Measurements from ENCODE around the gene FBXO28. TPM values are rescaled to one million over a fixed set of nuclear protein-coding genes. Genes with fewer than 3 reads are reported as not detected.

Gene FBXO28
- total RNA-seq, 1 experiment from 2014 or later = 37.0 TPM

DNA sequence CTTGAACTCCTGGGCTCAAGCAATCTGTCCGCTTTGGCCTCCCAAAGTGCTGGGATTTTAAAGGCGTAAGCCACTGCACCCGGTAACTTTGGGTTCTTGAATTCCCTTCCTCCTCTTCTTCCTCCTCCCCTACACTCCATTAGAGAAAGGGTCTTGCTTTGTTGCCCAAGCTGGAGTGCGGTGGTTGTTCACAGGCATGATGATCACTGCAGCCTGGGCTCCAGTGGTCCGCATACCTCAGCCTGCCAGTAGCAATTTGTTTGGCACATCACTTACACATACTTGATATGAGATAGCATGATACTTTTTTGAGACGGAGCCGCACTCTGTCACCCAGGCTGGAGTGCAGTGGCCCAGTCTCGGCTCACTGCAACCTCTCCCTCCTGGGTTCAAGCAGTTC, 71.3 kb downstream of the FBXO28 start:
- Histone ChIP-seq H3K9ac (ENCODE audit: low read length) (no peak overlapping the region), H3K27me3 (ENCODE audit: insufficient read depth, low read length) (no peaks in the 10 kb centered on the region), H3K9me2 (ENCODE audit: insufficient read depth) (no peaks in the 10 kb centered on the region), H4K20me1 (ENCODE audit: insufficient read depth) (no peaks in the 10 kb centered on the region), H3K79me2 (ENCODE audit: insufficient read depth, low read length) (peaks cover 67% of the 10 kb centered on the region), H2AFZ (ENCODE audit: low read depth, low read length, poor library complexity, severe bottlenecking) (no peak overlapping the region), H3K4me2 (ENCODE audit: low read length) (no peak overlapping the region), H3K9me3 (ENCODE audit: control insufficient read depth in 1 of 2, insufficient read depth in 1 of 2, low read depth in 1 of 2, low read length in 2 of 2) (no peaks in the 10 kb centered on the region), H3K36me3 (ENCODE audit: control insufficient read depth in 1 of 2, insufficient read depth in 2 of 2, low read length in 2 of 2) (0 out of 4 replicates have a peak, but pooled peaks cover 0 to 4% of the 10 kb centered on the region in 2 experiments), H3K4me1 (ENCODE audit: control insufficient read depth in 1 of 2, insufficient read depth in 2 of 2, low read length in 2 of 2) (peaks cover 2 to 23% of the 10 kb centered on the region in 2 experiments; a peak in 3 of 4 replicates), H3K27ac (ENCODE audit: low read depth, low read length) (no peak overlapping the region), H3K4me3 (replicated peaks in 1 of 2; ENCODE audit: low read depth in 1 of 2, low read length in 2 of 2) (no peak overlapping the region)
- no TSS peak for BruUV-seq (replicated peaks)
- ChIA-PET POLR2A (no interaction called here), RAD21 (ENCODE audit: low non-redundant PET in 1 of 2, low total read pairs in 2 of 2, uncharacterized antibody in 2 of 2, unreplicated experiment in 2 of 2) (no interaction called here), CTCF (no interaction called here)
- TF ChIP-seq FOSL1 (IDR thresholded peaks at IDR 0.05; ENCODE audit: low read depth) = no peak
- TF ChIP-seq REST (IDR thresholded peaks at IDR 0.05; ENCODE audit: low read depth) = no peak
- TF ChIP-seq POLR2A (IDR thresholded peaks at IDR 0.05; ENCODE audit: borderline replicate concordance, extremely low read depth, insufficient read depth, insufficient read length) = no peak
- no peak for TF ChIP-seq ZFX (IDR thresholded peaks at IDR 0.05)
- no peak for TF ChIP-seq EZH2 (IDR thresholded peaks at IDR 0.05)
- no peak for TF ChIP-seq ZBTB33 (IDR thresholded peaks at IDR 0.05; ENCODE audit: extremely low read depth, insufficient replicate concordance, low read length)
- no peak for TF ChIP-seq JUND (IDR thresholded peaks at IDR 0.05)
- no peak for TF ChIP-seq SIN3A (IDR thresholded peaks at IDR 0.05; ENCODE audit: low read depth)
- no peak for TF ChIP-seq SRF (IDR thresholded peaks at IDR 0.05; ENCODE audit: low read depth)
- TF ChIP-seq EGR1 (IDR thresholded peaks at IDR 0.05; ENCODE audit: low read depth) = no peak
- no peak for ATAC-seq
- DNase-seq (ENCODE audit: low read depth, low spot score) = no peak
- intact Hi-C loops (cut with micrococcal nuclease) = no loop called here

Measured in HCT116 (cell line).